Parathyroid adenoma (tissue), 2 donors: ENCODE data around the gene CEBPA.

ENCODE experiments used
- H2AFZ ChIP-seq: fragments of 300-600 bp; sonication (generic); one replicate; pipeline ENCODE4 v1.7.0; 2017; ENCODE audit warnings: antibody characterized with exemption, mild to moderate bottlenecking
- H3K27ac ChIP-seq: fragments of 300-600 bp; sonication (generic); one replicate; pipeline ENCODE4 v1.7.0; 2017
- H3K27me3 ChIP-seq: fragments of 300-600 bp; sonication (generic); one replicate; pipeline ENCODE4 v1.7.0; 2017; ENCODE audit warnings: low read length; ENCODE audit not compliant: control insufficient read depth, insufficient read depth
- H3K36me3 ChIP-seq: fragments of 300-600 bp; sonication (generic); one replicate; pipeline ENCODE4 v1.7.0; 2017; ENCODE audit warnings: low read length; ENCODE audit not compliant: control insufficient read depth, insufficient read depth
- H3K4me1 ChIP-seq: fragments of 300-600 bp; sonication (generic); one replicate; pipeline ENCODE4 v1.7.0; 2017; ENCODE audit warnings: control low read depth
- H3K4me2 ChIP-seq: fragments of 300-600 bp; sonication (generic); one replicate; pipeline ENCODE4 v1.7.0; 2017; ENCODE audit warnings: low read length
- H3K4me3 ChIP-seq: fragments of 300-600 bp; sonication (generic); one replicate; pipeline ENCODE4 v1.7.0; 2017; ENCODE audit warnings: low read depth, low read length
- H3K79me2 ChIP-seq: fragments of 300-600 bp; sonication (generic); one replicate; pipeline ENCODE4 v1.7.0; 2017; ENCODE audit warnings: control low read depth
- H3K9ac ChIP-seq: fragments of 300-600 bp; sonication (generic); one replicate; pipeline ENCODE4 v1.7.0; 2017; ENCODE audit warnings: mild to moderate bottlenecking
- H3K9me3 ChIP-seq: fragments of 300-600 bp; sonication (generic); one replicate; pipeline ENCODE4 v1.7.0; 2017; ENCODE audit warnings: low read length; ENCODE audit not compliant: control insufficient read depth
- CTCF ChIP-seq: fragments of 300-600 bp; sonication (generic); IDR thresholded peaks from one replicate; pipeline ENCODE4 v1.7.0; 2017; ENCODE audit warnings: antibody characterized with exemption, mild to moderate bottlenecking
- donor health status: primary hyperparathyroidism.

Gene CEBPA

GRCh38 chr19:33302175-33302973, at the start of gene CEBPA:
Gene CEBPA (minus strand): TSS chr19:33302534. CDS start chr19:33302414, 120 bp downstream.
- Histone ChIP-seq H3K4me3 (peak within 1 kb of the TSS; percentile 81), H3K79me2 (peaks cover 20% of the 10 kb centered on the region), H3K36me3 (no peaks in the 10 kb centered on the region), H3K9ac (peak within 1 kb of the TSS; percentile 96), H3K4me1 (peaks cover 25% of the 10 kb centered on the region), H3K27ac (peak within 1 kb of the TSS; percentile 99), H2AFZ (peak within 1 kb of the TSS; percentile 96), H3K27me3 (no peaks in the 10 kb centered on the region), H3K9me3 (no peaks in the 10 kb centered on the region), H3K4me2 (peak within 1 kb of the TSS; percentile 93)
- peak; percentile 34 for TF ChIP-seq CTCF

- Histone ChIP-seq H3K4me2 (no peak overlapping the region), H3K9me3 (no peaks in the 10 kb centered on the region), H3K79me2 (no peaks in the 10 kb centered on the region), H3K4me3 (no peak overlapping the region), H3K27ac (no peak overlapping the region), H3K36me3 (no peaks in the 10 kb centered on the region), H2AFZ (no peak overlapping the region), H3K9ac (no peak overlapping the region), H3K27me3 (no peaks in the 10 kb centered on the region), H3K4me1 (no peaks in the 10 kb centered on the region)
- TF ChIP-seq CTCF = no peak
Observed at GRCh38 chr19:33350538-33351309, 48.4 kb upstream of the CEBPA start.

GRCh38 chr19:33349319-33350289, 47.3 kb upstream of the CEBPA start:
- Histone ChIP-seq H3K9ac (no peak overlapping the region), H3K79me2 (no peaks in the 10 kb centered on the region), H3K36me3 (no peaks in the 10 kb centered on the region), H3K27ac (no peak overlapping the region), H3K27me3 (no peaks in the 10 kb centered on the region), H3K4me2 (no peak overlapping the region), H3K9me3 (no peaks in the 10 kb centered on the region), H2AFZ (no peak overlapping the region), H3K4me1 (no peaks in the 10 kb centered on the region), H3K4me3 (no peak overlapping the region)
- TF ChIP-seq CTCF = no peak

GRCh38 chr19:33348301-33349010, 46.1 kb upstream of the CEBPA start:
- Histone ChIP-seq H3K27ac (no peak overlapping the region), H3K9me3 (no peaks in the 10 kb centered on the region), H3K4me3 (no peak overlapping the region), H3K27me3 (no peaks in the 10 kb centered on the region), H2AFZ (no peak overlapping the region), H3K4me1 (no peaks in the 10 kb centered on the region), H3K36me3 (no peaks in the 10 kb centered on the region), H3K9ac (no peak overlapping the region), H3K4me2 (no peak overlapping the region), H3K79me2 (no peaks in the 10 kb centered on the region)
- no peak for TF ChIP-seq CTCF
